ENCODE results near the gene NAV3. TPM values are rescaled to one million over a fixed set of nuclear protein-coding genes. Genes with fewer than 3 reads are reported as not detected.

Gene NAV3
- total RNA-seq, 1 experiment from 2014 or later: 2.5 TPM

GRCh38 chr12:77808534-77808933 lies 22.2 kb upstream of the NAV3 start:
- ChIA-PET CTCF (no interaction called here), POLR2A (no interaction called here)
- TF ChIP-seq TCF7L2 (IDR thresholded peaks at IDR 0.05; ENCODE audit: low read depth, low read length) (no peak), CTCF (IDR thresholded peaks at IDR 0.05) (no peak), SIN3A (IDR thresholded peaks at IDR 0.05; ENCODE audit: borderline replicate concordance, insufficient read depth, low read depth, low read length) (no peak), REST (IDR thresholded peaks at IDR 0.05; ENCODE audit: insufficient read depth in 1 of 2, low read depth in 2 of 2, low read length in 1 of 2) (no peak), POLR2AphosphoS5 (IDR thresholded peaks at IDR 0.05; ENCODE audit: low read depth, low read length) (no peak)
- no TSS peak for BruUV-seq (replicated peaks)
- intact Hi-C loops (cut with micrococcal nuclease; ENCODE audit: unreplicated experiment) (no loop called here), in situ Hi-C loops (cut with HindIII; ENCODE audit: low pct_unique_long_range_greater_than_20kb, low sequenced_read_pairs) (no loop called here)
- DNase-seq (ENCODE audit: low read depth, low spot score) (no peak), ATAC-seq (no peak)
- H3K9me3 ChIP-seq (ENCODE audit: control insufficient read depth, insufficient read depth, low read depth, low read length): no peaks in the 10 kb centered on the region
- H3K4me3 ChIP-seq (ENCODE audit: low read depth in 2 of 2, low read length in 2 of 2): no peak overlapping the region
- H3K36me3 ChIP-seq (ENCODE audit: control insufficient read depth, insufficient read depth, low read length): no peaks in the 10 kb centered on the region
- H3K27ac ChIP-seq (ENCODE audit: low read length): no peak overlapping the region
- no peaks in the 10 kb centered on the region for H3K4me1 ChIP-seq (ENCODE audit: control insufficient read depth, insufficient read depth, low read length)
- H3K27me3 ChIP-seq (ENCODE audit: control insufficient read depth, insufficient read depth, low read length): no peaks in the 10 kb centered on the region

GRCh38 chr12:77813558-77813957 lies 17.1 kb upstream of the NAV3 start:
- no peaks in the 10 kb centered on the region for H3K4me1 ChIP-seq (ENCODE audit: control insufficient read depth, insufficient read depth, low read length)
- intact Hi-C loops (cut with micrococcal nuclease; ENCODE audit: unreplicated experiment): no loop called here
- in situ Hi-C loops (cut with HindIII; ENCODE audit: low pct_unique_long_range_greater_than_20kb, low sequenced_read_pairs): no loop called here
- no peaks in the 10 kb centered on the region for H3K36me3 ChIP-seq (ENCODE audit: control insufficient read depth, insufficient read depth, low read length)
- ATAC-seq (no peak), DNase-seq (ENCODE audit: low read depth, low spot score) (no peak)
- H3K4me3 ChIP-seq (ENCODE audit: low read depth in 2 of 2, low read length in 2 of 2): no peak overlapping the region
- no peak for TF ChIP-seq REST (IDR thresholded peaks at IDR 0.05; ENCODE audit: insufficient read depth in 1 of 2, low read depth in 2 of 2, low read length in 1 of 2)
- no peak for TF ChIP-seq TCF7L2 (IDR thresholded peaks at IDR 0.05; ENCODE audit: low read depth, low read length)
- TF ChIP-seq SIN3A (IDR thresholded peaks at IDR 0.05; ENCODE audit: borderline replicate concordance, insufficient read depth, low read depth, low read length): no peak
- TF ChIP-seq CTCF (IDR thresholded peaks at IDR 0.05): no peak
- no peak for TF ChIP-seq POLR2AphosphoS5 (IDR thresholded peaks at IDR 0.05; ENCODE audit: low read depth, low read length)
- H3K9me3 ChIP-seq (ENCODE audit: control insufficient read depth, insufficient read depth, low read depth, low read length): no peaks in the 10 kb centered on the region
- H3K27me3 ChIP-seq (ENCODE audit: control insufficient read depth, insufficient read depth, low read length): no peaks in the 10 kb centered on the region
- BruUV-seq (replicated peaks): no TSS peak
- ChIA-PET POLR2A (no interaction called here), CTCF (no interaction called here)
- no peak overlapping the region for H3K27ac ChIP-seq (ENCODE audit: low read length)
